Parathyroid adenoma (tissue), 2 donors: Measurements from ENCODE around the gene MYCBP2.

ENCODE experiments used
- H2AFZ ChIP-seq: fragments of 300-600 bp; sonication (generic); one replicate; pipeline ENCODE4 v1.7.0; 2017; ENCODE audit warnings: antibody characterized with exemption, mild to moderate bottlenecking
- H3K27ac ChIP-seq: fragments of 300-600 bp; sonication (generic); one replicate; pipeline ENCODE4 v1.7.0; 2017
- H3K27me3 ChIP-seq: fragments of 300-600 bp; sonication (generic); one replicate; pipeline ENCODE4 v1.7.0; 2017; ENCODE audit warnings: low read length; ENCODE audit not compliant: control insufficient read depth, insufficient read depth
- H3K36me3 ChIP-seq: fragments of 300-600 bp; sonication (generic); one replicate; pipeline ENCODE4 v1.7.0; 2017; ENCODE audit warnings: low read length; ENCODE audit not compliant: control insufficient read depth, insufficient read depth
- H3K4me1 ChIP-seq: fragments of 300-600 bp; sonication (generic); one replicate; pipeline ENCODE4 v1.7.0; 2017; ENCODE audit warnings: control low read depth
- H3K4me2 ChIP-seq: fragments of 300-600 bp; sonication (generic); one replicate; pipeline ENCODE4 v1.7.0; 2017; ENCODE audit warnings: low read length
- H3K4me3 ChIP-seq: fragments of 300-600 bp; sonication (generic); one replicate; pipeline ENCODE4 v1.7.0; 2017; ENCODE audit warnings: low read depth, low read length
- H3K79me2 ChIP-seq: fragments of 300-600 bp; sonication (generic); one replicate; pipeline ENCODE4 v1.7.0; 2017; ENCODE audit warnings: control low read depth
- H3K9ac ChIP-seq: fragments of 300-600 bp; sonication (generic); one replicate; pipeline ENCODE4 v1.7.0; 2017; ENCODE audit warnings: mild to moderate bottlenecking
- H3K9me3 ChIP-seq: fragments of 300-600 bp; sonication (generic); one replicate; pipeline ENCODE4 v1.7.0; 2017; ENCODE audit warnings: low read length; ENCODE audit not compliant: control insufficient read depth
- TF ChIP-seq, protein P1 (sequence below): fragments of 300-600 bp; sonication (generic); IDR thresholded peaks from one replicate; pipeline ENCODE4 v1.7.0; 2017; ENCODE audit warnings: antibody characterized with exemption, mild to moderate bottlenecking
- donor health status: primary hyperparathyroidism.

Gene MYCBP2

DNA sequence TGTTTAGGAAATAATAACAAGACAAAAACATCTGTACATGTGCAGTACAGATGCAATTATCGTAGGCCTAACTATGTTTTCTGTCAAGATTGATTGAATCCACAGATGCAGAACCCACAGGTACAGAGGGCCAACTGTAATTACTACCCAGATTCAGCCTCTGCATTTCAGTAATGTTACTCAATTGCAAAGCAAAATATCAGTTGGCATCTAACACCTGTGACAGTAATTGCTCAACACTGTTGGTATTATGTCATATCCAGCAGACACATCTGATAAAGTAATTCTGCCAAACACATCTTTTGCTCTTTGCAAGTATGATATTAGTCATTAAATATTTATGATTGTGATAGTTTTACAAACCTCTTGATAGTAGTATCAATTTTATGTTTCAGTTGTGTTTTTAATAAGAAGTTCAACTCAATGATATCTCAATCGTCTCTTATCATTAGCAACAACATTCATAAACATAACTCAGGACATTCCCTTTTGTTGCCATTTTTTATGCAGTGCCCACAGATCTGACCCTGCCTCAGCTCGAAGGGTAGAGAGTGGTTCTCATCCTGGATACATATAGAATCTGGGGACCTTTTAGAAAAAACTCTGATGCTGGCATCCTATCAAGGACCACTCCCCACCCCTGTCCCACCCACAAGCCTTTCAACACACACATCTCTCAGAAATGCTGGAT lies 104.7 kb downstream of the MYCBP2 start:
- peaks cover 2% of the 10 kb centered on the region for H3K4me1 ChIP-seq
- no peaks in the 10 kb centered on the region for H3K79me2 ChIP-seq
- no peak overlapping the region for H3K9ac ChIP-seq
- no peak overlapping the region for H3K27ac ChIP-seq
- H3K36me3 ChIP-seq: no peaks in the 10 kb centered on the region
- H3K4me2 ChIP-seq: no peak overlapping the region
- no peaks in the 10 kb centered on the region for H3K27me3 ChIP-seq
- H3K9me3 ChIP-seq: no peaks in the 10 kb centered on the region
- no peak overlapping the region for H3K4me3 ChIP-seq
- no peak overlapping the region for H2AFZ ChIP-seq
- TF ChIP-seq, protein P1, sequence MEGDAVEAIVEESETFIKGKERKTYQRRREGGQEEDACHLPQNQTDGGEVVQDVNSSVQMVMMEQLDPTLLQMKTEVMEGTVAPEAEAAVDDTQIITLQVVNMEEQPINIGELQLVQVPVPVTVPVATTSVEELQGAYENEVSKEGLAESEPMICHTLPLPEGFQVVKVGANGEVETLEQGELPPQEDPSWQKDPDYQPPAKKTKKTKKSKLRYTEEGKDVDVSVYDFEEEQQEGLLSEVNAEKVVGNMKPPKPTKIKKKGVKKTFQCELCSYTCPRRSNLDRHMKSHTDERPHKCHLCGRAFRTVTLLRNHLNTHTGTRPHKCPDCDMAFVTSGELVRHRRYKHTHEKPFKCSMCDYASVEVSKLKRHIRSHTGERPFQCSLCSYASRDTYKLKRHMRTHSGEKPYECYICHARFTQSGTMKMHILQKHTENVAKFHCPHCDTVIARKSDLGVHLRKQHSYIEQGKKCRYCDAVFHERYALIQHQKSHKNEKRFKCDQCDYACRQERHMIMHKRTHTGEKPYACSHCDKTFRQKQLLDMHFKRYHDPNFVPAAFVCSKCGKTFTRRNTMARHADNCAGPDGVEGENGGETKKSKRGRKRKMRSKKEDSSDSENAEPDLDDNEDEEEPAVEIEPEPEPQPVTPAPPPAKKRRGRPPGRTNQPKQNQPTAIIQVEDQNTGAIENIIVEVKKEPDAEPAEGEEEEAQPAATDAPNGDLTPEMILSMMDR: no peak

DNA sequence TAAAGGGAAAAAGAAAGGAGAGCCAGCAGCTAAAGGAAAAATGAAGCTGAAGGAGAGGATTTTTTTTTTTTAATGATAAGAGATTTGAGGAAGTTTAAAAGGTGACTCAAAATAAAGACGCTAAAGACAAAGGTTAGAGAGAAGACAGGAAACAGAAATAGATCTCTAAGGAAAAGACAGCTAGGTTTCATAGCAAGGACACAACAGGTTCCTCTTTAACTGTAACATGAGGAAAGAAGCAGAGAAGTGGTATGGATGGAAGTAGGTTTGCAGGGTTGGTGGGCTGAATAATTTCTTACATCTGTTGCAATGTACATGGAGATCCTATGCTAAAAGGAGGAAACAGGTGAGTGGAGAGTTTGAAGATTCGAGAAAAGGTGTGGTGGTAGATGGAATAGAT lies 107.5 kb downstream of the MYCBP2 start:
- TF ChIP-seq, protein P1: no peak
- H3K4me1 ChIP-seq: peaks cover 2% of the 10 kb centered on the region
- no peak overlapping the region for H3K9ac ChIP-seq
- H3K4me3 ChIP-seq: no peak overlapping the region
- no peak overlapping the region for H3K4me2 ChIP-seq
- no peaks in the 10 kb centered on the region for H3K27me3 ChIP-seq
- no peaks in the 10 kb centered on the region for H3K79me2 ChIP-seq
- no peaks in the 10 kb centered on the region for H3K9me3 ChIP-seq
- H3K36me3 ChIP-seq: no peaks in the 10 kb centered on the region
- no peak overlapping the region for H2AFZ ChIP-seq
- no peak overlapping the region for H3K27ac ChIP-seq

DNA sequence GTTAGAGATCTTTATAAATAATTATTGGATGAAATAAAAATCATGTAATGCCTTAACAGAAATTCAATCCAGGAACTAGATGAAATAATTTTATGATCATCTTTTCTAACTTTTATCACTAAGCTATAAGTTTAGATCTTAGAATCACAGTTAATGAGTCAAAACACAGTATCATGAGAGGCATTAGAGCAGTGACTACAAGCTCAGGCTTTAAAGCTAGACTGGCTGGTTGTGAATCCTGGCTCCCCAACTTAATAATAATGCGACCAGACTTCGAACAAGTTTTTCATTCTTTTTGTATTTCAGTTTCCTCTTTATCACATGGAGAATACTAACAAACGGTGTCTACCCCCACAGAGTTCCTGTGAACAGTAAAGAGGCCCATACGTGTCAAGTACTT lies 108.6 kb downstream of the MYCBP2 start:
- H3K27me3 ChIP-seq: no peaks in the 10 kb centered on the region
- H3K4me3 ChIP-seq: no peak overlapping the region
- H3K36me3 ChIP-seq: no peaks in the 10 kb centered on the region
- no peak overlapping the region for H3K9ac ChIP-seq
- H3K9me3 ChIP-seq: no peaks in the 10 kb centered on the region
- no peak overlapping the region for H3K4me2 ChIP-seq
- H2AFZ ChIP-seq: no peak overlapping the region
- H3K79me2 ChIP-seq: no peaks in the 10 kb centered on the region
- no peak overlapping the region for H3K27ac ChIP-seq
- peaks cover 2% of the 10 kb centered on the region for H3K4me1 ChIP-seq
- TF ChIP-seq, protein P1: no peak

DNA sequence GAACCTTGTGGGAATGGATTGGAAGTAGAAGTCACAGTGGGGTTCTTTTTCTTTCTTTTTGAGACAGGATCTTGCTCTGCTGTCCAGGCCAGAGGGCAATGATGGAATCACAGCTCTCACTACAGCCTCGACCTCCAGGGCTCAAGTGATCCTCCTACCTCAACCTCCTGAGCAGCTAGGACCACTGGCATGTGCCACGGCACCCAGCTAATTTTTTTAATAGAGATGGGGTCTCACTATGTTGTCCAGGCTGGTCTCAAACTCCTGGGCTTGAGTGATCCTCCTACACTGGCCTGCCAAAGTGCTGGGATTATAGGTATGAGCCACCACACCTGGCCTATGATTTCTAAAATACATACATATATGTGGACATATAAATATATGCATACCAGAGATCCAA lies 111.4 kb downstream of the MYCBP2 start:
- H3K9ac ChIP-seq: no peak overlapping the region
- H3K27me3 ChIP-seq: no peaks in the 10 kb centered on the region
- H2AFZ ChIP-seq: no peak overlapping the region
- H3K36me3 ChIP-seq: no peaks in the 10 kb centered on the region
- H3K4me1 ChIP-seq: no peaks in the 10 kb centered on the region
- TF ChIP-seq, protein P1: no peak
- no peak overlapping the region for H3K4me3 ChIP-seq
- H3K79me2 ChIP-seq: no peaks in the 10 kb centered on the region
- no peak overlapping the region for H3K4me2 ChIP-seq
- H3K9me3 ChIP-seq: no peaks in the 10 kb centered on the region
- no peak overlapping the region for H3K27ac ChIP-seq

DNA sequence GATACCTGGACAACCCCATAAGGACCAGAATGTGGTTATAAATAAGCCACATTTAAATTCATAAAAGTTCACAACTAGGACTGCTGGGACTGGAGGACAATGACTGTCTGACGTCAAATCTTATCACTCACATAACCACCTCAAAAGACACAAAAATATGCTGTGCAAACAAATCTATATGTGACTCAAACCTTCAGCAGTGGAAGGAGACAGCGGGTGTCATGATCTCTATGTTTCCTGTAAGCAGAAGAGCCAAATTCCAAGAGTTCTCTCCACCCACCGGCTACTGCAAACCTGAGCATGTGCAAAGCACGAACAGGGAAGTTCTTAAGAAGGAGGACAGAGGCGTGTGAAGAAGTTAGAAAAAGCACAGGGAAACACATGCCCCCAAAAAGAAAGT lies 113.2 kb downstream of the MYCBP2 start:
- Histone ChIP-seq H3K4me1 (no peaks in the 10 kb centered on the region), H3K4me3 (no peak overlapping the region), H2AFZ (no peak overlapping the region), H3K4me2 (no peak overlapping the region), H3K9me3 (no peaks in the 10 kb centered on the region), H3K27ac (no peak overlapping the region), H3K27me3 (no peaks in the 10 kb centered on the region), H3K79me2 (no peaks in the 10 kb centered on the region), H3K36me3 (no peaks in the 10 kb centered on the region), H3K9ac (no peak overlapping the region)
- TF ChIP-seq, protein P1: no peak
